ENCODE measurements around the gene CCDC122.
A peak's percentile ranks its signal among the peaks of the same experiment; 100 is the strongest.

The CCDC122 gene

GRCh38 chr13:43911871-43912270 is 32.3 kb upstream of the CCDC122 start:
- ChIA-PET CTCF (no interaction called here), POLR2A (ENCODE audit: low non-redundant PET) (no interaction called here)
- H3K27ac ChIP-seq, result no peak overlapping the region
- no peak for TF ChIP-seq CTCF (conservative IDR thresholded peaks at IDR 0.05; ENCODE audit: low read depth)
- DNase-seq (ENCODE audit: low spot score), result no peak

- CTCF ChIA-PET, result interaction anchor here (0.6 kb wide), 1 partner anchor 541 kb away, joined by 3 read pairs; no protein-coding TSS in a partner anchor
Measured at GRCh38 chr13:43911278-43911677, 31.7 kb upstream of the CCDC122 start.

GRCh38 chr13:43910856-43911255 is 31.3 kb upstream of the CCDC122 start:
- no peak overlapping the region for H3K27ac ChIP-seq
- CTCF ChIA-PET, result interaction anchor here (0.6 kb wide), 1 partner anchor 541 kb away, joined by 3 read pairs; no protein-coding TSS in a partner anchor
- no peak for TF ChIP-seq CTCF (conservative IDR thresholded peaks at IDR 0.05; ENCODE audit: low read depth)
- DNase-seq (ENCODE audit: low spot score), result no peak
- POLR2A ChIA-PET (ENCODE audit: low non-redundant PET), result no interaction called here

More at GRCh38 chr13:43911278-43911677, 31.7 kb upstream of the CCDC122 start:
- H3K27ac ChIP-seq, result no peak overlapping the region
- POLR2A ChIA-PET (ENCODE audit: low non-redundant PET), result no interaction called here
- TF ChIP-seq CTCF (conservative IDR thresholded peaks at IDR 0.05; ENCODE audit: low read depth), result no peak
- no peak for DNase-seq (ENCODE audit: low spot score)

- peak; percentile 39 for DNase-seq (ENCODE audit: low spot score)
- ChIA-PET CTCF (interaction anchor here (0.6 to 2.2 kb wide), 14 partner anchors 8 to 1193 kb away, joined by 3 to 11 read pairs (median 4); no protein-coding TSS in a partner anchor), POLR2A (ENCODE audit: low non-redundant PET) (no interaction called here)
- H3K27ac ChIP-seq, result no peak overlapping the region
- TF ChIP-seq CTCF (conservative IDR thresholded peaks at IDR 0.05; ENCODE audit: low read depth), result peak; percentile 58
Measured at GRCh38 chr13:43908156-43909126, 28.9 kb upstream of the CCDC122 start.

- H3K27ac ChIP-seq, result no peak overlapping the region
- POLR2A ChIA-PET (ENCODE audit: low non-redundant PET), result no interaction called here
Measured at GRCh38 chr13:43905435-43906031, 26.0 kb upstream of the CCDC122 start.

More at GRCh38 chr13:43905435-43906031, 26.0 kb upstream of the CCDC122 start:
- CTCF ChIA-PET, result interaction anchor here (0.5 to 1.2 kb wide), 9 partner anchors 13 to 568 kb away, joined by 3 to 5 read pairs (median 4); no protein-coding TSS in a partner anchor
- peak; percentile 49 for DNase-seq (ENCODE audit: low spot score)
- TF ChIP-seq CTCF (conservative IDR thresholded peaks at IDR 0.05; ENCODE audit: low read depth), result peak; percentile 78

All from RWPE1 (cell line).